LNCaP clone FGC (cell line): ENCODE results near the gene GSAP.

Source experiments
- DNase-seq: peaks from one replicate; pipeline ENCODE4 v3.0.0-alpha.2; 2011; ENCODE audit warnings: low read depth
- H3K4me3 ChIP-seq: 2 replicates; pipeline ENCODE4 v1.5.1; 2011; ENCODE audit warnings: mild to moderate bottlenecking, low read depth, low read length, control low read depth
- CTCF ChIP-seq: IDR thresholded peaks from 2 replicates; pipeline ENCODE4 v1.5.1; 2012; ENCODE audit warnings: mild to moderate bottlenecking; ENCODE audit not compliant: control insufficient read depth, insufficient read depth; ENCODE audit errors: extremely low read depth

GSAP gene

GRCh38 chr7:77404641-77405040 lies 11.5 kb downstream of the GSAP start:
- DNase-seq: no peak
- TF ChIP-seq CTCF: no peak
- no peak overlapping the region for H3K4me3 ChIP-seq

- no peak overlapping the region for H3K4me3 ChIP-seq
- no peak for TF ChIP-seq CTCF
- no peak for DNase-seq
These were observed 12.2 kb downstream of the GSAP start for GRCh38 chr7:77403957-77404356.

- no peak for TF ChIP-seq CTCF
- no peak overlapping the region for H3K4me3 ChIP-seq
- DNase-seq: no peak
These were observed 13.3 kb downstream of the GSAP start for GRCh38 chr7:77402818-77403217.

- H3K4me3 ChIP-seq: no peak overlapping the region
- no peak for DNase-seq
These were observed 15.1 kb downstream of the GSAP start for GRCh38 chr7:77401002-77401401.

GRCh38 chr7:77399816-77400215 lies 16.3 kb downstream of the GSAP start:
- no peak for TF ChIP-seq CTCF
- no peak overlapping the region for H3K4me3 ChIP-seq
- no peak for DNase-seq

More at GRCh38 chr7:77401002-77401401, 15.1 kb downstream of the GSAP start:
- TF ChIP-seq CTCF: no peak

GRCh38 chr7:77396894-77397547 lies 19.1 kb downstream of the GSAP start:
- no peak for TF ChIP-seq CTCF
- DNase-seq: no peak
- no peak overlapping the region for H3K4me3 ChIP-seq

- no peak overlapping the region for H3K4me3 ChIP-seq
- no peak for TF ChIP-seq CTCF
- no peak for DNase-seq
These were observed 20.5 kb downstream of the GSAP start for GRCh38 chr7:77395626-77396025.
